ENCODE data around the gene USP34.

USP34 gene

DNA sequence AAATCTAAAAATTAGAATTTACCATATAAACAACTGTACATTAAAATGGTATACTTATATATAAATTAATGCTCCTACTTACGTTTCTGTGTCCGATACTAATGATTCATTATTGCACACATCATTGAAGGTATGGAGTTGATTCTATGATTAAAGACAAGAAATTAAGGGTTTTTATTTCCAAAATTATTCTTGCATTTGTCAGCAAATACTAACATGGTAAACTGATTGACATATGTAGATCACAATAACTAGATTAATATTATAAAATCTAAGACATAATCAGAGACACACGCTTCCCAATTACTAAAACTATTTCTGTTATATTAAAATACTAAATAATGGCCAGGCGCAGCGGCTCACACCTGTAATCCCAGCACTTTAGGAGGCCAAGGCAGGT is 92.6 kb downstream of the USP34 start:
- Histone ChIP-seq H3K23ac (ENCODE audit: low read depth, low read length, poor library complexity) (no peak overlapping the region), H3K4me3 (ENCODE audit: low read length in 2 of 2) (no peak overlapping the region), H3K9me3 (replicated peaks in 1 of 2; ENCODE audit: control insufficient read depth in 2 of 2, insufficient read depth in 1 of 2, low read depth in 1 of 2, low read length in 2 of 2) (no peaks in the 10 kb centered on the region), H2AK5ac (ENCODE audit: low read depth, low read length) (no peak overlapping the region), H3K36me3 (replicated peaks in 1 of 2; ENCODE audit: control insufficient read depth in 2 of 2, insufficient read depth in 2 of 2, low read length in 2 of 2) (peaks cover 5 to 90% of the 10 kb centered on the region in 2 donors), H3K4ac (ENCODE audit: low read length) (no peak overlapping the region), H3K27me3 (ENCODE audit: control insufficient read depth in 3 of 3, insufficient read depth in 3 of 3, low read depth in 1 of 3, low read length in 3 of 3) (no peaks in the 10 kb centered on the region), H4K8ac (ENCODE audit: low read depth, low read length) (no peak overlapping the region), H3K27ac (replicated peaks; ENCODE audit: low read length) (no peak overlapping the region), H2BK5ac (ENCODE audit: low read length) (no peak overlapping the region), H3K14ac (ENCODE audit: low read length) (no peak overlapping the region), H3K4me1 (ENCODE audit: control insufficient read depth in 2 of 2, insufficient read depth in 1 of 2, low read depth in 1 of 2, low read length in 2 of 2) (no peaks in the 10 kb centered on the region), H2BK120ac (ENCODE audit: low read depth, low read length) (no peak overlapping the region), H3K4me2 (ENCODE audit: insufficient read depth, low read length, poor library complexity, severe bottlenecking) (no peak overlapping the region), H2BK12ac (ENCODE audit: low read length) (no peak overlapping the region), H3K79me1 (ENCODE audit: low read depth, low read length) (no peaks in the 10 kb centered on the region), H2BK15ac (ENCODE audit: low read length) (no peak overlapping the region), H4K91ac (ENCODE audit: low read depth, low read length, poor library complexity) (no peak overlapping the region), H3K18ac (ENCODE audit: low read length) (no peak overlapping the region), H3K9ac (ENCODE audit: low read depth, low read length, poor library complexity) (no peak overlapping the region), H2AFZ (ENCODE audit: low read length) (no peak overlapping the region)
- no CpG with 5 or more reads among the region's 5 CpGs for WGBS, 2 donors (ENCODE audit: extremely low coverage in 2 of 2, insufficient read length in 2 of 2, insufficient replicate concordance in 1 of 2)
- DNase-seq (ENCODE audit: low spot score) = no peak

DNA sequence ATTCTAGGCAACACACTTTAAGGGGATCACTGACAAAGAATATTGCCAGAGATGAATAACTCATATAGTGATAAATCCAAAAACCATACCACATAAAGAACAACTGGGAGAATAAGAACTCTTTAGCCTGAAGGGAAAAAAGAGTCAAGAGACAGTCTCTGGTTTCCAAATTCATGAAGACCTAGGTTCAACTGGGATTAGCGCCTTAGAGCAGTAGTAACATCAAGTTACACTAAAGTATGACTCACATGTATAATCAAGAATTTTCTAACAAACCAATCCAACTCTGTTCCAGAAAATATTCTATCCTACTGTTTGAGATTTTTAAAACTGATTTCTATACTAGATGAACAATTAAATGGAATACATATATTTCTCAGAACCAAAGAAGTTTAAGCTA is 93.8 kb downstream of the USP34 start:
- Histone ChIP-seq H3K27me3 (ENCODE audit: control insufficient read depth in 3 of 3, insufficient read depth in 3 of 3, low read depth in 1 of 3, low read length in 3 of 3) (no peaks in the 10 kb centered on the region), H3K9me3 (replicated peaks in 1 of 2; ENCODE audit: control insufficient read depth in 2 of 2, insufficient read depth in 1 of 2, low read depth in 1 of 2, low read length in 2 of 2) (no peaks in the 10 kb centered on the region), H2BK120ac (ENCODE audit: low read depth, low read length) (no peak overlapping the region), H2BK15ac (ENCODE audit: low read length) (no peak overlapping the region), H3K9ac (ENCODE audit: low read depth, low read length, poor library complexity) (no peak overlapping the region), H2BK12ac (ENCODE audit: low read length) (no peak overlapping the region), H4K91ac (ENCODE audit: low read depth, low read length, poor library complexity) (no peak overlapping the region), H3K27ac (replicated peaks; ENCODE audit: low read length) (no peak overlapping the region), H2BK5ac (ENCODE audit: low read length) (no peak overlapping the region), H3K4me1 (ENCODE audit: control insufficient read depth in 2 of 2, insufficient read depth in 1 of 2, low read depth in 1 of 2, low read length in 2 of 2) (no peaks in the 10 kb centered on the region), H2AFZ (ENCODE audit: low read length) (no peak overlapping the region), H3K23ac (ENCODE audit: low read depth, low read length, poor library complexity) (no peak overlapping the region), H3K36me3 (replicated peaks in 1 of 2; ENCODE audit: control insufficient read depth in 2 of 2, insufficient read depth in 2 of 2, low read length in 2 of 2) (peaks cover 5 to 83% of the 10 kb centered on the region in 2 donors), H3K4me2 (ENCODE audit: insufficient read depth, low read length, poor library complexity, severe bottlenecking) (no peak overlapping the region), H3K18ac (ENCODE audit: low read length) (no peak overlapping the region), H3K4ac (ENCODE audit: low read length) (no peak overlapping the region), H2AK5ac (ENCODE audit: low read depth, low read length) (no peak overlapping the region), H3K14ac (ENCODE audit: low read length) (no peak overlapping the region), H3K79me1 (ENCODE audit: low read depth, low read length) (peaks cover 3% of the 10 kb centered on the region), H3K4me3 (ENCODE audit: low read length in 2 of 2) (no peak overlapping the region), H4K8ac (ENCODE audit: low read depth, low read length) (no peak overlapping the region)
- DNase-seq (ENCODE audit: low spot score) = no peak
- no CpG with 5 or more reads among the region's 1 CpG for WGBS, 2 donors (ENCODE audit: extremely low coverage in 2 of 2, insufficient read length in 2 of 2, insufficient replicate concordance in 1 of 2)

- H3K9me3 ChIP-seq (replicated peaks in 1 of 2; ENCODE audit: control insufficient read depth in 2 of 2, insufficient read depth in 1 of 2, low read depth in 1 of 2, low read length in 2 of 2) = no peaks in the 10 kb centered on the region
- H3K79me1 ChIP-seq (ENCODE audit: low read depth, low read length) = peaks cover 3% of the 10 kb centered on the region
- H3K4ac ChIP-seq (ENCODE audit: low read length) = no peak overlapping the region
- H2AK5ac ChIP-seq (ENCODE audit: low read depth, low read length) = no peak overlapping the region
- no peak overlapping the region for H3K4me2 ChIP-seq (ENCODE audit: insufficient read depth, low read length, poor library complexity, severe bottlenecking)
- no peak overlapping the region for H2AFZ ChIP-seq (ENCODE audit: low read length)
- H4K8ac ChIP-seq (ENCODE audit: low read depth, low read length) = no peak overlapping the region
- no CpG with 5 or more reads among the region's 4 CpGs for WGBS, 2 donors (ENCODE audit: extremely low coverage in 2 of 2, insufficient read length in 2 of 2, insufficient replicate concordance in 1 of 2)
- no peak overlapping the region for H4K91ac ChIP-seq (ENCODE audit: low read depth, low read length, poor library complexity)
- peaks cover 5 to 80% of the 10 kb centered on the region in 2 donors for H3K36me3 ChIP-seq (replicated peaks in 1 of 2; ENCODE audit: control insufficient read depth in 2 of 2, insufficient read depth in 2 of 2, low read length in 2 of 2)
- H2BK5ac ChIP-seq (ENCODE audit: low read length) = no peak overlapping the region
- no peak for DNase-seq (ENCODE audit: low spot score)
- no peak overlapping the region for H3K9ac ChIP-seq (ENCODE audit: low read depth, low read length, poor library complexity)
- H2BK120ac ChIP-seq (ENCODE audit: low read depth, low read length) = no peak overlapping the region
- H2BK12ac ChIP-seq (ENCODE audit: low read length) = no peak overlapping the region
- H2BK15ac ChIP-seq (ENCODE audit: low read length) = no peak overlapping the region
- no peak overlapping the region for H3K4me3 ChIP-seq (ENCODE audit: low read length in 2 of 2)
- no peak overlapping the region for H3K18ac ChIP-seq (ENCODE audit: low read length)
- no peak overlapping the region for H3K14ac ChIP-seq (ENCODE audit: low read length)
- no peak overlapping the region for H3K27ac ChIP-seq (replicated peaks; ENCODE audit: low read length)
- no peaks in the 10 kb centered on the region for H3K4me1 ChIP-seq (ENCODE audit: control insufficient read depth in 2 of 2, insufficient read depth in 1 of 2, low read depth in 1 of 2, low read length in 2 of 2)
- H3K23ac ChIP-seq (ENCODE audit: low read depth, low read length, poor library complexity) = no peak overlapping the region
- H3K27me3 ChIP-seq (ENCODE audit: control insufficient read depth in 3 of 3, insufficient read depth in 3 of 3, low read depth in 1 of 3, low read length in 3 of 3) = no peaks in the 10 kb centered on the region
Observed at GRCh38 chr2:61376211-61376610, 94.7 kb downstream of the USP34 start.

DNA sequence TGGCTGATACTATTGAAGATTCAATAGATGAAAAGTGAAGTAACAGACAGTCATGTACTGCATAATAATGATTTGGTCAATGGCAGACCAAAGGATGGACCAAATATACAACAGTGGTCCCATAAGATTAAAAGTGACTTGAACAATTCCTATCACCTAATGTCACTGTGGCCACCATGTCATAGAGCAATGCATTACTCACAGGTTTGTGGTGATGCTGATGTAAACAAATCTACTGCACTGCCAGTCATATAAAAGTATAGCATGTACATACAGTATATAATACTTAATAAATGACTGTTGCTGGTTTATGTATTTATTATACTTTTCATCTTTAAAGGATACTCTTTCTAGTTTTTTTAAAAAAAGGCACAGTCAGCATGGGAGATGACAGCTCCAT is 99.9 kb downstream of the USP34 start:
- DNase-seq (ENCODE audit: low spot score) = no peak
- H3K36me3 ChIP-seq (replicated peaks in 1 of 2; ENCODE audit: control insufficient read depth in 2 of 2, insufficient read depth in 2 of 2, low read length in 2 of 2) = peaks cover 4 to 80% of the 10 kb centered on the region in 2 donors
- no peak overlapping the region for H3K4me3 ChIP-seq (ENCODE audit: low read length in 2 of 2)
- no peaks in the 10 kb centered on the region for H3K27me3 ChIP-seq (ENCODE audit: control insufficient read depth in 3 of 3, insufficient read depth in 3 of 3, low read depth in 1 of 3, low read length in 3 of 3)
- H2BK120ac ChIP-seq (ENCODE audit: low read depth, low read length) = no peak overlapping the region
- no peak overlapping the region for H3K14ac ChIP-seq (ENCODE audit: low read length)
- no peak overlapping the region for H2BK12ac ChIP-seq (ENCODE audit: low read length)
- no peak overlapping the region for H3K4ac ChIP-seq (ENCODE audit: low read length)
- no peak overlapping the region for H3K18ac ChIP-seq (ENCODE audit: low read length)
- H4K8ac ChIP-seq (ENCODE audit: low read depth, low read length) = no peak overlapping the region
- no peak overlapping the region for H3K23ac ChIP-seq (ENCODE audit: low read depth, low read length, poor library complexity)
- H3K9me3 ChIP-seq (replicated peaks in 1 of 2; ENCODE audit: control insufficient read depth in 2 of 2, insufficient read depth in 1 of 2, low read depth in 1 of 2, low read length in 2 of 2) = no peaks in the 10 kb centered on the region
- H3K4me2 ChIP-seq (ENCODE audit: insufficient read depth, low read length, poor library complexity, severe bottlenecking) = no peak overlapping the region
- H2AFZ ChIP-seq (ENCODE audit: low read length) = no peak overlapping the region
- no peak overlapping the region for H4K91ac ChIP-seq (ENCODE audit: low read depth, low read length, poor library complexity)
- H3K79me1 ChIP-seq (ENCODE audit: low read depth, low read length) = peaks cover 3% of the 10 kb centered on the region
- H2BK5ac ChIP-seq (ENCODE audit: low read length) = no peak overlapping the region
- H3K4me1 ChIP-seq (ENCODE audit: control insufficient read depth in 2 of 2, insufficient read depth in 1 of 2, low read depth in 1 of 2, low read length in 2 of 2) = no peaks in the 10 kb centered on the region
- H3K27ac ChIP-seq (replicated peaks; ENCODE audit: low read length) = no peak overlapping the region
- no peak overlapping the region for H2BK15ac ChIP-seq (ENCODE audit: low read length)
- no peak overlapping the region for H3K9ac ChIP-seq (ENCODE audit: low read depth, low read length, poor library complexity)
- H2AK5ac ChIP-seq (ENCODE audit: low read depth, low read length) = no peak overlapping the region

Measured in neuronal stem cell (in vitro differentiated cells).